B cell (primary cell): ENCODE results near the gene MISP3. TPM values are rescaled to one million over a fixed set of nuclear protein-coding genes. Genes with fewer than 3 reads are reported as not detected.
A peak's percentile ranks its signal among the peaks of the same experiment; 100 is the strongest.

Experiments
- ATAC-seq: fragments of 200-7000 bp; cut with Tn5 transposase; one replicate; pipeline ENCODE4 v1.10.0; 2021; ENCODE audit warnings: low read depth, mild to moderate bottlenecking, moderate number of reproducible peaks, moderate library complexity
- CTCF ChIA-PET: fragments of 350-600 bp; sonication (Branson Sonifier 250); formaldehyde crosslinking; loops from one replicate; lab custom pipeline; 2021; ENCODE audit warnings: antibody characterized with exemption, inconsistent platforms; lab: Charles Lee
- POLR2A ChIA-PET: fragments of 350-600 bp; sonication (Branson Sonifier 250); formaldehyde crosslinking; loops from one replicate; lab custom pipeline; 2021; ENCODE audit warnings: antibody characterized with exemption; lab: Charles Lee
- DNase-seq: peaks from one replicate; pipeline ENCODE4 v3.0.0; 2013
- H2AFZ ChIP-seq: 2 replicates; pipeline ENCODE4 v1.6.1; 2012; ENCODE audit warnings: mild to moderate bottlenecking, low read depth, low read length; ENCODE audit not compliant: insufficient read depth, poor library complexity, severe bottlenecking
- H3K27ac ChIP-seq, 2 donors: 1 replicate in 1 of 2; 2 replicates in 1 of 2; pipeline ENCODE4 v1.5.1; 2012 to 2013; ENCODE audit warnings: low read length in 2 of 2, mild to moderate bottlenecking in 2 of 2, moderate library complexity in 1 of 2
- H3K27me3 ChIP-seq, 4 experiments: fragments of 200-600 bp in 1 of 4; sonication (generic) in 1 of 4; replicated peaks in 1 of 4; 1 replicate in 2 of 4; 2 replicates in 2 of 4; pipeline versions ENCODE4 v1.6.1 to v1.7.0; 2013 to 2016; ENCODE audit warnings: low read length in 3 of 4, mild to moderate bottlenecking in 2 of 4, mixed read lengths in 1 of 4, moderate library complexity in 1 of 4; ENCODE audit not compliant: insufficient read depth in 4 of 4, control insufficient read depth in 3 of 4; ENCODE audit errors: control extremely low read depth in 1 of 4
- H3K36me3 ChIP-seq, 2 experiments: replicated peaks in 1 of 2; 1 replicate in 1 of 2; 2 replicates in 1 of 2; pipeline versions ENCODE4 v1.6.1 to v1.7.1; 2013; ENCODE audit warnings: low read length in 1 of 2; ENCODE audit not compliant: insufficient read depth in 2 of 2, control insufficient read depth in 1 of 2; ENCODE audit errors: control extremely low read depth in 1 of 2, extremely low read depth in 1 of 2
- H3K4me1 ChIP-seq, 2 donors: fragments of 200-600 bp in 1 of 2; sonication (generic) in 1 of 2; 1 replicate in 1 of 2; 2 replicates in 1 of 2; pipeline versions ENCODE4 v1.5.1 to v1.6.1; 2013 to 2017; ENCODE audit warnings: low read length in 2 of 2; ENCODE audit not compliant: control insufficient read depth in 2 of 2, insufficient read depth in 2 of 2
- H3K4me2 ChIP-seq: replicated peaks from 2 replicates; pipeline ENCODE3; 2012; ENCODE audit warnings: mild to moderate bottlenecking, low read depth, low read length; ENCODE audit not compliant: poor library complexity, severe bottlenecking
- H3K4me3 ChIP-seq, 5 experiments: fragments of 200-600 bp in 1 of 5; sonication (generic) in 1 of 5; 1 replicate in 3 of 5; 2 replicates in 2 of 5; pipeline versions ENCODE4 v1.5.1 to v1.7.0; 2011 to 2016; ENCODE audit warnings: low read length in 4 of 5, mild to moderate bottlenecking in 4 of 5, low read depth in 2 of 5, control low read depth in 1 of 5, moderate library complexity in 1 of 5; ENCODE audit not compliant: insufficient read depth in 1 of 5; ENCODE audit errors: control extremely low read depth in 1 of 5, extremely low read depth in 1 of 5
- H3K79me2 ChIP-seq: fragments of 200-600 bp; sonication (generic); one replicate; pipeline ENCODE4 v1.6.0; 2016; ENCODE audit warnings: low read length; ENCODE audit not compliant: control insufficient read depth, insufficient read depth
- H3K9ac ChIP-seq: fragments of 200-600 bp; sonication (generic); 2 replicates; pipeline ENCODE4 v1.6.1; 2017; ENCODE audit warnings: mild to moderate bottlenecking, low read length, moderate library complexity
- H3K9me3 ChIP-seq, 3 donors: one replicate each; pipeline versions ENCODE4 v1.6.1 to v1.7.1; 2013; ENCODE audit warnings: low read length in 2 of 3; ENCODE audit not compliant: control insufficient read depth in 2 of 3, insufficient read depth in 1 of 3; ENCODE audit errors: control extremely low read depth in 1 of 3
- H4K20me1 ChIP-seq: 2 replicates; pipeline ENCODE4 v1.6.0; 2012; ENCODE audit warnings: mild to moderate bottlenecking, low read length; ENCODE audit not compliant: insufficient read depth, control insufficient read depth, poor library complexity, severe bottlenecking
- H3K27ac Mint-ChIP-seq: one replicate; pipeline ENCODE4 v1.8.0; 2021; ENCODE audit warnings: mixed read lengths
- H3K27me3 Mint-ChIP-seq: one replicate; pipeline ENCODE4 v1.8.0; 2021; ENCODE audit warnings: mixed read lengths
- H3K4me1 Mint-ChIP-seq: one replicate; pipeline ENCODE4 v1.8.0; 2021; ENCODE audit warnings: mixed read lengths
- H3K4me3 Mint-ChIP-seq: one replicate; pipeline ENCODE4 v1.8.0; 2021; ENCODE audit warnings: mixed read lengths
- H3K9me3 Mint-ChIP-seq: one replicate; pipeline ENCODE4 v1.8.0; 2022; ENCODE audit warnings: mixed read lengths; ENCODE audit not compliant: insufficient read depth
- CTCF ChIP-seq: fragments of 200-600 bp; IDR thresholded peaks from one replicate; pipeline ENCODE4 v1.8.0; 2022; ENCODE audit warnings: antibody characterized with exemption, mild to moderate bottlenecking
- EZH2 ChIP-seq: IDR thresholded peaks from 2 replicates; pipeline ENCODE4 v1.6.1; 2012; ENCODE audit warnings: borderline replicate concordance, low read depth, mild to moderate bottlenecking, moderate library complexity, low read length; ENCODE audit not compliant: insufficient read depth, poor library complexity, severe bottlenecking
- WGBS: methylation state at CpG from one replicate; pipeline ENCODE4 v1.1.5; 2013; ENCODE audit warnings: missing lambda C conversion rate; ENCODE audit not compliant: insufficient coverage; 5-methylcytosine and 5-hydroxymethylcytosine counted together
- intact Hi-C: fragments of 100-400 bp; cut with micrococcal nuclease; formaldehyde crosslinking; loops from one replicate; pipeline ENCODE4 v1.10.0; 2022
- polyA plus RNA-seq: library from polyadenylated mRNA; depleted of rRNA; stranded (reverse); fragments of >200 nt; gene quantifications from 2 replicates; pipeline ENCODE4 v1.2.3, GENCODE V29; 2012
- total RNA-seq, 2 donors: library from RNA; stranded (reverse); fragments of 120-200 nt in 1 of 2; gene quantifications; 1 replicate in 1 of 2; 2 replicates in 1 of 2; pipeline versions ENCODE4 v1.2.3 to v1.2.4, GENCODE V29; 2013 to 2022

Gene MISP3
- total and polyA plus RNA-seq, 2 donors (not counting 1 experiment from before 2014, with no cell fraction given) = 0.34 TPM

- H3K27ac Mint-ChIP-seq = peak within 1 kb of the TSS; percentile 94
- under 1% methylated on average over 52 of the region's 63 CpGs for WGBS
- Histone ChIP-seq H3K4me2 (peak within 1 kb of the TSS; percentile 83), H3K27ac (peak within 1 kb of the TSS; percentile 83 to 94), H3K9me3 (peaks cover 0 to 5% (median 0%) of the 10 kb centered on the region in 3 donors), H3K27me3 (no peaks in the 10 kb centered on the region), H3K79me2 (peaks cover 29% of the 10 kb centered on the region), H3K4me1 (peaks cover 22 to 42% of the 10 kb centered on the region in 2 donors), H3K4me3 (peak within 1 kb of the TSS; percentile 26 to 95 (median 83)), H2AFZ (peak within 1 kb of the TSS; percentile 73), H3K36me3 (peaks cover 2 to 13% of the 10 kb centered on the region in 2 experiments), H4K20me1 (peaks cover 14% of the 10 kb centered on the region), H3K9ac (peak within 1 kb of the TSS; percentile 75)
- CTCF ChIA-PET = interaction anchor here (0.6 to 3.8 kb wide), 35 partner anchors 8 to 434 kb away, joined by 3 to 30 read pairs (median 4); partner anchors contain the start of genes ASF1B, DCAF15, MISP3 and RFX1
- intact Hi-C loops = loop anchor here (1.0 to 2.0 kb wide), 6 partner anchors 13 to 152 kb away; partner anchors contain the start of genes BRME1, CC2D1A, DCAF15 and RFX1
- no peaks in the 10 kb centered on the region for H3K27me3 Mint-ChIP-seq
- H3K9me3 Mint-ChIP-seq = no peaks in the 10 kb centered on the region
- no peak for TF ChIP-seq EZH2
- TF ChIP-seq CTCF = peak; percentile 68
- H3K4me3 Mint-ChIP-seq = peak within 1 kb of the TSS; percentile 94
- DNase-seq (peak; percentile 84), ATAC-seq (peak; percentile 72)
- POLR2A ChIA-PET = interaction anchor here (0.6 to 2.7 kb wide), 20 partner anchors 10 to 465 kb away, joined by 3 to 24 read pairs (median 4); partner anchors contain the start of genes DCAF15, RFX1 and ZSWIM4
- peaks cover 38% of the 10 kb centered on the region for H3K4me1 Mint-ChIP-seq
Observed at GRCh38 chr19:14031719-14032480, 40.7 kb upstream of the MISP3 start, which contains the start of gene IL27RA. IL27RA (plus strand) TSS chr19:14031762; CDS start chr19:14031873, 111 bp downstream.
